Left cardiac atrium (tissue), 4 donors: Measurements from ENCODE around the gene CDV3. TPM values are rescaled to one million over a fixed set of nuclear protein-coding genes. Genes with fewer than 3 reads are reported as not detected.
A peak's percentile ranks its signal among the peaks of the same experiment; 100 is the strongest.

ENCODE experiments used
- ATAC-seq, 2 donors: fragments of 200-7000 bp; cut with Tn5 transposase; one replicate each; pipeline ENCODE4 v1.9.1; 2020; ENCODE audit warnings: mild to moderate bottlenecking in 2 of 2, moderate library complexity in 2 of 2
- DNase-seq: peaks from one replicate; pipeline ENCODE4 v3.0.0-alpha.2; 2020
- intact Hi-C, 2 donors: fragments of 100-400 bp; cut with DNase I; formaldehyde crosslinking; loops; one replicate each; pipeline versions ENCODE4 v1.14.1 to v1.15.1; 2022 to 2023
- total RNA-seq, 2 donors: library from RNA; stranded (reverse); fragmentation: NEBNext Ultra II Directional; extraction: Animal tissue kit (Norgen Biotek cat#: 25700); gene quantifications; one replicate each; pipeline ENCODE4 v1.2.1, GENCODE V29; 2021
- donor health status: DM: no; HTN: yes; CAD: no.
- donor health status: DM: no; HTN: yes; CAD: no; lungs with severe emphysema.
- donor health status: DM: yes; HTN: yes; CAD: no.
- donor health status: Dilated cardiomyopathy.

CDV3 gene
- total RNA-seq, 2 donors from 2014 or later: 117 to 157 TPM

GRCh38 chr3:133563186-133563591 is 10.3 kb upstream of the CDV3 start:
- DNase-seq (no peak), ATAC-seq (no peak)
- intact Hi-C loops: no loop called here

GRCh38 chr3:133563816-133564215 is 9.7 kb upstream of the CDV3 start:
- no peak for ATAC-seq
- DNase-seq: no peak
- intact Hi-C loops: no loop called here

- peak in 1 of 2 donors; percentile 10 for ATAC-seq
- intact Hi-C loops: no loop called here
Observed at GRCh38 chr3:133568294-133569014, 5.0 kb upstream of the CDV3 start.

GRCh38 chr3:133570139-133570936 is 3.1 kb upstream of the CDV3 start:
- no peak for ATAC-seq
- DNase-seq: peak; percentile 26
- intact Hi-C loops: loop anchor here in 1 of 2 donors (5.0 kb wide), 1 partner anchor 848 kb away; the partner anchor contains the start of gene NPHP3

More at GRCh38 chr3:133568294-133569014, 5.0 kb upstream of the CDV3 start:
- no peak for DNase-seq

GRCh38 chr3:133570937-133571320 is 2.6 kb upstream of the CDV3 start:
- no peak for DNase-seq
- ATAC-seq: no peak
- intact Hi-C loops: loop anchor here in 1 of 2 donors (5.0 kb wide), 1 partner anchor 849 kb away; the partner anchor contains the start of gene NPHP3

GRCh38 chr3:133572158-133573053 is 1.1 kb upstream of the CDV3 start:
- intact Hi-C loops: loop anchor here in 1 of 2 donors (5.0 kb wide), 1 partner anchor 850 kb away; the partner anchor contains the start of gene NPHP3
- DNase-seq: no peak
- ATAC-seq: no peak

- DNase-seq (peak; percentile 100), ATAC-seq (peak; percentile 93)
- intact Hi-C loops: loop anchor here in 1 of 2 donors (5.0 kb wide), 1 partner anchor 851 kb away; the partner anchor contains the start of gene NPHP3
Observed at GRCh38 chr3:133573054-133573628, 345 bp upstream of the CDV3 start.

GRCh38 chr3:133574260-133574881 is 885 bp downstream of the CDV3 start:
- ATAC-seq (peak; percentile 27 to 57), DNase-seq (peak; percentile 90)
- intact Hi-C loops: loop anchor here in 1 of 2 donors (5.0 kb wide), 1 partner anchor 852 kb away; the partner anchor contains the start of gene NPHP3

- intact Hi-C loops: loop anchor here in 1 of 2 donors (5.0 kb wide), 2 partner anchors 88 to 108 kb away; no protein-coding TSS in a partner anchor
- no peak for ATAC-seq
- DNase-seq: no peak
Observed at GRCh38 chr3:133575086-133575485, 1.6 kb downstream of the CDV3 start.

GRCh38 chr3:133576169-133576568 is 2.7 kb downstream of the CDV3 start:
- no peak for ATAC-seq
- intact Hi-C loops: loop anchor here in 1 of 2 donors (5.0 kb wide), 2 partner anchors 89 to 109 kb away; no protein-coding TSS in a partner anchor
- no peak for DNase-seq

- intact Hi-C loops: loop anchor here in 1 of 2 donors (5.0 kb wide), 2 partner anchors 91 to 111 kb away; no protein-coding TSS in a partner anchor
- no peak for ATAC-seq
- DNase-seq: no peak
Observed at GRCh38 chr3:133578548-133579191, 5.2 kb downstream of the CDV3 start.

- intact Hi-C loops: no loop called here
- no peak for ATAC-seq
- no peak for DNase-seq
Observed at GRCh38 chr3:133583396-133583795, 9.9 kb downstream of the CDV3 start.

- ATAC-seq: no peak
- DNase-seq: no peak
- intact Hi-C loops: no loop called here
Observed at GRCh38 chr3:133588035-133588434, 14.5 kb downstream of the CDV3 start.

- ATAC-seq (peak in 1 of 2 donors; percentile 12), DNase-seq (no peak)
Observed at GRCh38 chr3:133588784-133589465, 15.4 kb downstream of the CDV3 start.

GRCh38 chr3:133589503-133589902 is 16.0 kb downstream of the CDV3 start:
- intact Hi-C loops: no loop called here
- ATAC-seq: peak; percentile 27 to 52

More at GRCh38 chr3:133588784-133589465, 15.4 kb downstream of the CDV3 start:
- intact Hi-C loops: no loop called here

GRCh38 chr3:133591271-133591742 is 17.8 kb downstream of the CDV3 start:
- intact Hi-C loops: no loop called here
- no peak for DNase-seq
- peak in 1 of 2 donors; percentile 39 for ATAC-seq

More at GRCh38 chr3:133589503-133589902, 16.0 kb downstream of the CDV3 start:
- DNase-seq: no peak

- intact Hi-C loops: no loop called here
- DNase-seq: no peak
Observed at GRCh38 chr3:133592843-133593242, 19.4 kb downstream of the CDV3 start.

More at GRCh38 chr3:133592843-133593242, 19.4 kb downstream of the CDV3 start:
- ATAC-seq: no peak
